GM19468 (cell line): ENCODE data around the gene DERL2.
A peak's percentile ranks its signal among the peaks of the same experiment; 100 is the strongest.
"Not testable (repeated sequence)": the region's sequence is repeated elsewhere in the genome, so short reads cannot be mapped to it uniquely, and the experiment has no call there.

Source experiments
- ATAC-seq: cut with Tn5 transposase; IDR thresholded peaks from one replicate; pipeline ENCODE4 v1.9.1; 2021; ENCODE audit warnings: mild to moderate bottlenecking, moderate library complexity, moderate number of reproducible peaks; ENCODE audit not compliant: unreplicated experiment; ENCODE audit errors: extremely low read depth

Gene DERL2

GRCh38 chr17:5439446-5439764 is 46.6 kb downstream of the DERL2 start:
- ATAC-seq, result no peak

- ATAC-seq, result peak; percentile 51
These were observed 47.1 kb downstream of the DERL2 start, which contains the start of gene C1QBP for GRCh38 chr17:5438716-5439445. C1QBP (minus strand) TSS chr17:5439155; CDS start chr17:5439073, 82 bp downstream.

GRCh38 chr17:5437721-5438317 is 48.2 kb downstream of the DERL2 start:
- no peak for ATAC-seq

- ATAC-seq, result not testable (repeated sequence)
These were observed 50.1 kb downstream of the DERL2 start for GRCh38 chr17:5435781-5436315.

GRCh38 chr17:5434984-5435383 is 51.0 kb downstream of the DERL2 start:
- no peak for ATAC-seq

GRCh38 chr17:5431949-5432556 is 53.9 kb downstream of the DERL2 start:
- ATAC-seq, result no peak

- not testable (repeated sequence) for ATAC-seq
These were observed 54.7 kb downstream of the DERL2 start for GRCh38 chr17:5431234-5431633.

GRCh38 chr17:5430413-5430999 is 55.5 kb downstream of the DERL2 start:
- no peak for ATAC-seq

GRCh38 chr17:5429191-5429887 is 56.6 kb downstream of the DERL2 start:
- ATAC-seq, result no peak

- ATAC-seq, result no peak
These were observed 60.2 kb downstream of the DERL2 start for GRCh38 chr17:5425826-5426225.

GRCh38 chr17:5424909-5425308 is 61.1 kb downstream of the DERL2 start:
- no peak for ATAC-seq

- ATAC-seq, result no peak
These were observed 63.5 kb downstream of the DERL2 start for GRCh38 chr17:5422505-5422904.
